NCI-H524 (cell line): Measurements from ENCODE around the gene POLR3GL.
"Not testable (repeated sequence)": the region's sequence is repeated elsewhere in the genome, so short reads cannot be mapped to it uniquely, and the experiment has no call there.

Experiments used
- DNase-seq, 2 experiments: peaks; one replicate each; lab custom pipeline; 2025; lab: John Stamatoyannopoulos, UW

POLR3GL gene

DNA sequence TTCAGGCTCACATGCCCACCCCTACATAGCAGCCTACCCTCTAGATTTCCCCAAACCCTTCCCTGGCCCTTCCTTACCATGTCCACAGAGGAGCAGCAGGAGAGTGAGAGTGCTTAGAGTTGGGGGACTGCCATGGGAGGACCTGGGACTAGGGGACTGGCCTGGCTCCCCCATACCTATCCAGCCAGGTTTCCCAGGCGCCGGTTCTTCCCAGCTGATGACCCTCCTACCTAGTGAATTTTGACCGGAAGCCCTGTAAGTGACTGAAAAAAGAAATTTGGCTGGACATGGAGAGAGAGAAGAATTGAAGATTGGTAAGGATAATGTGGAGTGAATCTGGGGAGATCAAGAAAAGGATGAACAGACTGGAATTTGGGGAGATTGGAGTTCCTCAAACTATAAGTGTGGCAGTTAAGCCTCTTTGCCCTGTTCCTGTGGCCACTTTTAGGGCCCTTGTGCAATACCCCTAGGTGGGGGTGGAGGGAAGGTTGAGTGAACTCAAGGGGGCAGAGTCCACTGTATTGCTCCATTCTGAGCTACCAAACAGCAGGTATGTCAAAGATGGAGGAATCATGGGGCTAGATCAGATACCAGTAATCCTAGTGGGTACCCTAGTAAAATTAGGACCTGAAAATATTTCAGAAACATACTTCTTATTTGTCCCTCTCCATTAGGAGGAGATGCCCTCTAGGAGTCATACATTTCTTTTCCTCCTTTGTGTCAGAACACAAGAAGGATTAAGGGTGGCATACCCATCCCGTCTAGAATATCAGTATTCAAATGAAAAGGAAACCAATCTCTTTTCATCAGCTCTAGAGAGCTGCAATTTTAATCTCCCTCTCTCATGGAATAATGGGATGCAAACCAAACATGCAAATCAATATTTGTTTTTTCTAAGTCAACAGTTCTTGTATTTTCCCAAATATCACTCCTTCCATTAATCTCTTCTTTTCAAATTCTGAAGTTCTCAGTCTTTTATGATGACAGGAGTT is 55.9 kb downstream of the POLR3GL start:
- no peak for DNase-seq

DNA sequence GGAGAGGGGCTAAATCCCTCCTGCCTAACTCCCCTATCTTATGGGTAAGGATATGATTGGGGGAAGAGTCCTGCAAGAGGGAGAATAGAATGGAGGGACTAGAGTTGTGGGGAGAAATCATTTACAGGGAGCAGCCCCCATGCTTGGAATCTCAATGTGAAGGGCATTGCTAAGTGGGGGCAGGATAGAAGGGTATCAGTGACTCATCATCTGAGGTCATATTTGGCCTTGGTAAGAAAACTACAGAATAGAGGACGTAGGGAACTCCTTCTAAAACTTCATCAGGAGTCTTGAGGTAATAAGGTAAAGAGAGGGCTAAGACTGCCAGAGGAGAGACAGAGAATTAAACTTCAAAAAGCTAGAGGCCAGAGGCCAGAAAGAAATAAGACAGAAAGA is 56.6 kb downstream of the POLR3GL start:
- no peak for DNase-seq

DNA sequence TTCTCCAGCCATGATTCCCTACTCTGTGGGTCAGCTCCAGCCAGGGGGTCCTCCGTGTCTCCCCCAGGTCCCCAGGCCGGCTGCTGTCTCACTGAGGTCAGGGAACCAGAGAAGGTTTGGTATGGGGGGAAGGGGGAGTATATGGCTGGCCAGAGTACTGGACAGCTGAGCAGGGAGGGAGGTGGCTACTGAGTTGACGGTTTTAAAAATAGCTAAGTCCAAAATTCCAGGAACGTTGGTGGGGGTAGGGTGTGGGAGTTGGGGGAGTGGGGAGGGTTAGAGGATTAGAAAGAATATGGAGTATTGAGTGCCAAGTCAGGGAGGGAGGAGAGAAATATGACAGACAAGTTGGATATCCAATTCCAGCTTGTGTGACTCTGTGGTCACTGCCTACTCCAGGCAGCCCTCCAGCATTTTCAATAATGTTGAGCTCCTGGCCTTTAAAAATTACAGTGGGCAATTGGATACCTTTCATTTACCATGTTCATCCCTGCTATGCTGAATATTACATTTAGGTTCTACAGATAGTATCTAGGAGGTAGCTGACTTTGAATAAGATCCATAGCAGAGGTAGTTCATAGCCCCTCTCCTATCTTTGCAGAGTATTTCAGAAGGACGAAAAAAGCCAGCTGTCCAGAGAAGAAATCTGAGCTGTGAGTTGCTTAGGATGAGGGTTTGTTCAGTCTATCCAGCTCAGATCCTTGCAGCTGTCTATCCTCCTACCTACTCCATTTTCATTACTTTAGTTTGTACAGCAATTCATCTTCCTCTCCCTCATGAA is 57.3 kb downstream of the POLR3GL start, which contains the start of gene HJV:
HJV (minus strand) TSS at position 114 of the 781 bp plus-strand sequence. CDS start 1,504 bp downstream, outside the sequence.
- no peak for DNase-seq

GRCh38 chr1:146022403-146023127 is 58.1 kb downstream of the POLR3GL start:
- DNase-seq = no peak

DNA sequence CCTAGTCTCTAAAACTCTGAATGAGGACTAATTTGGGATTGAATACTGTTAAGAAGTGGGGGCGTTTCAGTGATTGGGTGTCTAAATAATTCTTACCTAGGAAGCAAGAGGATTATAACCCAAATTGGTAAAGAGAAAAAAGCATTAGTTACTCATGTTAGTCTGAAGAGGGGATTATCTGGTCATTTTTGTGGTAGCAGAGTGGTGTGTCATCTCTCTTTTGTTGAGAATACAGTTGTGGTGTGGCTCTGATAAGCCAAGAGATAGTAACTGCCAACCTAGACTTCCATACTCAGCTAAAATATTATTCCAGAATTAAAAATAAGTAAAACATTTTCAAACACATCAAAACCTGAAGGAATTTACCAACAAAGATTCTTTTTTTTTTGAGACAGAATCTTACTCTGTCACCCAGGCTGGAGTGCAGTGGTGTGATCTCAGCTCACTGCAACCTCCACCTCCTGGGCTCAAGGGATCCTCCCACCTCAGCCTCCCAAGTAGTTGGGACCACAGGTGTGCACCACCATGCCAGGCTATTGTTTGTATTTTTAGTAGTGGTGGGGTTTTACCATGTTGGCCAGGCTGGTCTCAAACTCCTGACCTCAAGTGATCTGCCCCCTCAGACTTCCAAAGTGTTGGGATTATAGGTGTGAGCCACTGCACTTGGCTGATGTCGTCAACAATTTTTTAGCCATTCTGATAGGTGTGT is 61.5 kb downstream of the POLR3GL start:
- DNase-seq = not testable (repeated sequence)

DNA sequence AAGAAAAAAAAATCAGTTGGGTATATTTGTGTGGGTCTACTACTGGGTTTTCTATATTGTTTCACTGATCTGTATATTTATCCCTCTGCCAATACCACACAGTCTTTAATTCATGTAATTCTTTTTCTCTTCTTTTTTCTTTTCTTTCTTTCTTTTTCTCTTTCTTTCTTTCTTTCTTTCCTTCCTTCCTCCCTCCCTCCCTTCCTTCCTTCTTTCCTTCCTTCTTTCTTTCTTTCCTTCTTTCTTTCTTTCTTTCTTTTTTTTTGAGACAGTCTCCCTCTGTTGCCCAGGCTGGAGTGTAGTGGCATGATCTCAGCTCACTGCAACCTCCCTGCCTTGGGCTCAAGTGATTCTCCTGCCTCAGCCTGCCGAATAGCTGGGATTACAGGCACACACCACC is 62.2 kb downstream of the POLR3GL start:
- DNase-seq = not testable (repeated sequence)
